HT-29 (cell line): ENCODE measurements around the gene MITF. TPM values are rescaled to one million over a fixed set of nuclear protein-coding genes. Genes with fewer than 3 reads are reported as not detected.

ENCODE experiments used
- DNase-seq: peaks from one replicate; pipeline ENCODE4 v3.0.0-alpha.2; 2015; ENCODE audit warnings: low spot score
- total RNA-seq: library from RNA; depleted of rRNA; stranded (reverse); fragments of >200 nt; shearing (Covaris generic); gene quantifications from 2 replicates; pipeline ENCODE4 v1.2.3, GENCODE V29; 2014

Gene MITF
- total RNA-seq, 1 experiment from 2014 or later = not detected

- DNase-seq = no peak
These were observed 99.0 kb downstream of the MITF start for GRCh38 chr3:69838217-69838616.

GRCh38 chr3:69838696-69839515, 99.6 kb downstream of the MITF start:
- DNase-seq = no peak

GRCh38 chr3:69842351-69842750, 103.1 kb downstream of the MITF start:
- DNase-seq = no peak

- no peak for DNase-seq
These were observed 103.5 kb downstream of the MITF start for GRCh38 chr3:69842789-69843188.

- DNase-seq = no peak
These were observed 105.4 kb downstream of the MITF start for GRCh38 chr3:69844706-69845105.

- DNase-seq = no peak
These were observed 108.0 kb downstream of the MITF start for GRCh38 chr3:69847303-69847702.

GRCh38 chr3:69848113-69848512, 108.8 kb downstream of the MITF start:
- DNase-seq = no peak

GRCh38 chr3:69850849-69851248, 111.6 kb downstream of the MITF start:
- no peak for DNase-seq

GRCh38 chr3:69853027-69853426, 113.8 kb downstream of the MITF start:
- no peak for DNase-seq

- no peak for DNase-seq
These were observed 116.3 kb downstream of the MITF start for GRCh38 chr3:69855436-69856162.

- DNase-seq = no peak
These were observed 117.9 kb downstream of the MITF start for GRCh38 chr3:69856965-69857705.

- DNase-seq = no peak
These were observed 122.3 kb downstream of the MITF start for GRCh38 chr3:69861556-69861955.

GRCh38 chr3:69864141-69864540, 124.9 kb downstream of the MITF start:
- no peak for DNase-seq

GRCh38 chr3:69864766-69865165, 125.5 kb downstream of the MITF start:
- DNase-seq = no peak

GRCh38 chr3:69865925-69866679, 126.8 kb downstream of the MITF start:
- DNase-seq = no peak

GRCh38 chr3:69866988-69867720, 127.9 kb downstream of the MITF start:
- DNase-seq = no peak

- DNase-seq = no peak
These were observed 128.8 kb downstream of the MITF start for GRCh38 chr3:69867941-69868505.

GRCh38 chr3:69868841-69869420, 129.7 kb downstream of the MITF start:
- no peak for DNase-seq

- DNase-seq = no peak
These were observed 130.4 kb downstream of the MITF start for GRCh38 chr3:69869643-69870042.

- no peak for DNase-seq
These were observed 132.0 kb downstream of the MITF start for GRCh38 chr3:69871251-69871650.
